ENCODE results near the gene AIF1L.

- TF ChIP-seq POLR2AphosphoS5 (IDR thresholded peaks at IDR 0.05), result no peak
- TF ChIP-seq, protein P1, sequence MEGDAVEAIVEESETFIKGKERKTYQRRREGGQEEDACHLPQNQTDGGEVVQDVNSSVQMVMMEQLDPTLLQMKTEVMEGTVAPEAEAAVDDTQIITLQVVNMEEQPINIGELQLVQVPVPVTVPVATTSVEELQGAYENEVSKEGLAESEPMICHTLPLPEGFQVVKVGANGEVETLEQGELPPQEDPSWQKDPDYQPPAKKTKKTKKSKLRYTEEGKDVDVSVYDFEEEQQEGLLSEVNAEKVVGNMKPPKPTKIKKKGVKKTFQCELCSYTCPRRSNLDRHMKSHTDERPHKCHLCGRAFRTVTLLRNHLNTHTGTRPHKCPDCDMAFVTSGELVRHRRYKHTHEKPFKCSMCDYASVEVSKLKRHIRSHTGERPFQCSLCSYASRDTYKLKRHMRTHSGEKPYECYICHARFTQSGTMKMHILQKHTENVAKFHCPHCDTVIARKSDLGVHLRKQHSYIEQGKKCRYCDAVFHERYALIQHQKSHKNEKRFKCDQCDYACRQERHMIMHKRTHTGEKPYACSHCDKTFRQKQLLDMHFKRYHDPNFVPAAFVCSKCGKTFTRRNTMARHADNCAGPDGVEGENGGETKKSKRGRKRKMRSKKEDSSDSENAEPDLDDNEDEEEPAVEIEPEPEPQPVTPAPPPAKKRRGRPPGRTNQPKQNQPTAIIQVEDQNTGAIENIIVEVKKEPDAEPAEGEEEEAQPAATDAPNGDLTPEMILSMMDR (IDR thresholded peaks at IDR 0.05), result no peak
- TF ChIP-seq EP300 (IDR thresholded peaks at IDR 0.05), result no peak
Measured at GRCh38 chr9:131167936-131168335, 71.6 kb downstream of the AIF1L start.
